GM12874 (cell line): ENCODE measurements around the gene CSF2.

ENCODE experiments used
- TF ChIP-seq, protein P1 (sequence below): IDR thresholded peaks from 2 replicates; pipeline ENCODE4 v1.5.1; 2011; ENCODE audit warnings: low read depth, mild to moderate bottlenecking, control low read depth, low read length, moderate library complexity; ENCODE audit not compliant: insufficient read depth

CSF2 gene

GRCh38 chr5:132060501-132061161 is 13.0 kb upstream of the CSF2 start, which contains the start of gene IL3:
Gene IL3, plus strand, starts transcription at chr5:132060655. Its CDS starts 52 bp downstream, at chr5:132060707.
- TF ChIP-seq, protein P1, sequence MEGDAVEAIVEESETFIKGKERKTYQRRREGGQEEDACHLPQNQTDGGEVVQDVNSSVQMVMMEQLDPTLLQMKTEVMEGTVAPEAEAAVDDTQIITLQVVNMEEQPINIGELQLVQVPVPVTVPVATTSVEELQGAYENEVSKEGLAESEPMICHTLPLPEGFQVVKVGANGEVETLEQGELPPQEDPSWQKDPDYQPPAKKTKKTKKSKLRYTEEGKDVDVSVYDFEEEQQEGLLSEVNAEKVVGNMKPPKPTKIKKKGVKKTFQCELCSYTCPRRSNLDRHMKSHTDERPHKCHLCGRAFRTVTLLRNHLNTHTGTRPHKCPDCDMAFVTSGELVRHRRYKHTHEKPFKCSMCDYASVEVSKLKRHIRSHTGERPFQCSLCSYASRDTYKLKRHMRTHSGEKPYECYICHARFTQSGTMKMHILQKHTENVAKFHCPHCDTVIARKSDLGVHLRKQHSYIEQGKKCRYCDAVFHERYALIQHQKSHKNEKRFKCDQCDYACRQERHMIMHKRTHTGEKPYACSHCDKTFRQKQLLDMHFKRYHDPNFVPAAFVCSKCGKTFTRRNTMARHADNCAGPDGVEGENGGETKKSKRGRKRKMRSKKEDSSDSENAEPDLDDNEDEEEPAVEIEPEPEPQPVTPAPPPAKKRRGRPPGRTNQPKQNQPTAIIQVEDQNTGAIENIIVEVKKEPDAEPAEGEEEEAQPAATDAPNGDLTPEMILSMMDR, result no peak

DNA sequence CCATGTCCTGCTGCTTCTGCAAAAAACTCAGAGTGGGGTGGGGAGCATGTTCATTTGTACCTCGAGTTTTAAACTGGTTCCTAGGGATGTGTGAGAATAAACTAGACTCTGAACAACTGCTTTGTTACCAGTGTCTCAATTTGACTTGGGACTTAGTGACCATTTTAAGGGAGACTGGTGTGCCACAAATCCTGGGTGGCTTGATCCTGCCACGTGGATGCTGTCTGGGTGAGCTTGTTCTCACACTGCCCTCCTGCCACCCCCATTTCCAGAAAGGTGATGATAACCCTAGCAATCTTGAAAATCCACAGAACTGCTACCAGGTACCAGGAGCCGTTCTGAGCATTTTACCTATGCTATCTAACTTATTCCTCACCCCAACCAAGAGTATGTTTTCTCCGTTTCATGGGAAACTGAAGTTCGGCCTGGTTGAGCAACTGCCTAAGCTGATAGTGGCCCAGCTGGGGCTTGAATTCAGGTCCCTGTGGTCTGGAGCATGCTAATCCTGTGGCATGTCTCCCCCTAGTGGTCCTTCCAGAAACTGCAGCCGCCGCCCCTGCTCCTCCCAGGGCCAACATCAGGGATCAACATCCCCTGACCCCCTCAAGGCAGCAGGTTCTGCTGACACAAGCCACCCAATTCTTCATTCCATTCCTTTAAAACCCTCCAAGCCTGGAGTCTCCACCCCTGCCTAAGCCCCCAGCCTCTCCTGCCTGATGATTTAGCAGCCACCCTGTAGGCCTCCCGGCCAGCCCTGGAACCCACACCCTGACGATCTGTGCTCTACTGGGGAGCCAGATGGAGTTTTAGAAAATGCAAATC is 10.3 kb upstream of the CSF2 start:
- TF ChIP-seq, protein P1, result peak; percentile 97

DNA sequence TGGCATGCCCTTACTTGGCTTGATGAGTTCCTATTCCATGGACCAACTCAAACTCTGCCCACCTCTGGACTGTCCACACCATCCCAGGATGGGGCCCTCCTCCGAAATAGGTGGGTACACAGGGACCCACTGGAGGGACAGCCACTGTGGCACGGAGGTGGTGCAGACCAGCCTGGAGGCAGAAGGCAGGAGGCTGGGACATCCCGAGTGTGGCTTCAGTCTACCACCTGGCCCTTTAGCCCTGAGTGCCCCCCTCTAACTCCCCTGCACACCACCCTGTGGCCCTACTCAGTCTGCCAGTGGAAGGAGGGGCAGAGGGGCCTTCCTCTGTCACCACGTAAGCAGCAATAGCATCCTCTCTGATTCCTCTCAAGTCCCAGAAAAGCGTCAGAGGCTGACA is 9.4 kb upstream of the CSF2 start:
- TF ChIP-seq, protein P1, result no peak

DNA sequence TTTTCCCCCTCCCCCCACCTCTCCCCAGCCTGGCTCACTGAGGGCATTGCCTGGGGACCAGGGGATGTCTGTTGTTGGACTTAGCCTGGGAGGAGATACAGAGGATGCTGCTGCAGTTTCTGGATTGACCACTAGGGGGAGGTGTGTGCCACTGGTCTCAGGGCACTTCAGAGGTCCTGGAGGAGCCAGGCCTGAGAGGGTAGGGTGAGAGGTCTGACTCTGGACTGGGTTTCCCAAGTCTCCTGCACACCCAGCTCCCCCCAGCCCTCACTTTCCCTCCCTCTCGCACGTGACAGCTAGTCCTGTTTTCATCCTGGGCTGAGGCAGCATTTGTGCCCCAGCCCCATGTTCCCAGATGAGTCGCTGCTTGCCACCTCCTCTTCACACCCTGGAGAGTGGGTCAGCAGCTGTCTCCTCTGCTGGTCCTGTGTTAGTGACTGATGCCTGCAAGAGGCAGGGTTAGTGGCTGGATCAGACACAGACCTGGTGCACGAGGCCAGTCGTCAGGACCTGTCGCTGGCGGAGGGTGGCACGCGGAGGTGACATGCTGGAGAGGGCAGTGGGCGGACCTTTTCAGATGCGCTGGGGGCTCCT is 8.8 kb upstream of the CSF2 start:
- TF ChIP-seq, protein P1, result peak; percentile 98

DNA sequence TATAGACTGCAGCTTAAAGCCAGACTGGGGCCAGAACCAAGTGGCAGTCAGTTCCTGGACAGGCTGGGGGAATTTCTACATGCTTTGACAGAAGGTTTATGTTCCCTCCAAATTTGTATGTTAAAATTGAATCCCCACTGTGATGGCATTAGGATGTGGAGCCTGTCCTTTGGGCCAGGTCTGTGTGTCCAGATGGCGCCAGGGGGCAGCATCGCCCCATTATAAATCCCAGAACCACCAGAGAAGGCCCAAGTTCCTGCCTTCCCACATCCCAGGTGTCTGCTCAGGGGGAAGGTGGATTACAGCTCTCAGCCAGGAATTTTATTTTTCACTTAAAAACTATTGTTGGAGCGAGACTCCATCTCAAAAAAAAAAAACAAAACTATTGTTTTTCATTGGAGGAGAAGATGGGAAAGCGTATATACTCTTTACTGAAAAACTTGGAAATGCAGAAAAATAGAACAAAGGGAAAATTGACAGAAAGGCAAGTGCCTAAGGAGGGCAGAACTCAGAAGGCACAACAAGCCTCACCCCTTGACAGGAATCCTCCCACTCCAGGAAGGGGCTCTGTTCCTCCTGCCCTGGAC is 8.1 kb upstream of the CSF2 start:
- TF ChIP-seq, protein P1, result peak; percentile 47; the same call in 1 of the 2 replicates

DNA sequence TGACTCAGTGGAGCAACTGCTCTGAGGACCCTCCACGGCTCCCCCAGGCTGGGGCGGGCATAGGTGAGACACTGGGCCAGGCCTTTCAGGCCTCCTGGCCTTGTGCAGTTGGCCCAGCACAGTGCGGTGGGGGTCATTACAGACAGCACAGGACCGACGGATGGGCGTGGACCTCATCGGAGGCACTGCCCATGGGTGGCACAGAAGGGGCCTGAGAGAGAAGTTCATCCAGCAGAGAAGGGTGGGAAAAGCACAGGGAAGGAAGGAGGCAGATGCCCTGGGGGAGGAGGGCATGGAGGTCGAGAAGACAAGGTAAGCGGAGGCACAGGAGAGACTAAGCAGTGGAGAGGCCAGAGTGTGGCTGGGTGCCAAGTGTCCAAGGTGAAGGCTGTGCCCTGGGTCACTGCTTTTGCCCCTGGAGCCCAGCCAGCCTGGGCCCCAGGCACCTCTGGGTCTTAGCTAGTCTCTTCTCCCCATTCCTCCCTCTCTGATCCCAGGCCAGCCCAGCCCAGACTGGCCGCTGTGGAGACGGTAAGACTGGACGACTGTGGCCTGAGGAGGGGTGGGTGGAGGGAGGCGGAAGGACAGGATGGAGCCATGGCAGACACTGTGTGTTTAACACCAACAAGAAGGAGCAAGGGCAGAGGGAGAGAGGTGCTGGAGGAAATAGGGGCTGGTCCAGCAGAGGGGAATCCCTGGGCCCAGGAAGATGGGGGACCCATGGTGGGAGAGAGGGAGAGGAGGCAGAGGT is 7.5 kb upstream of the CSF2 start:
- TF ChIP-seq, protein P1, result no peak
